Activated CD8-positive, alpha-beta memory T cell treated with anti-CD3 and anti-CD28 coated beads, Interleukin-2, amount 50 U/mL, for 1 hour (primary cell): ENCODE measurements around the gene OR52B2.
"Not testable (repeated sequence)": the region's sequence is repeated elsewhere in the genome, so short reads cannot be mapped to it uniquely, and the experiment has no call there.

Experiments
- DNase-seq: peaks from one replicate; pipeline ENCODE4 v3.0.0-alpha.2; 2020; ENCODE audit errors: extremely low read depth

The OR52B2 gene

DNA sequence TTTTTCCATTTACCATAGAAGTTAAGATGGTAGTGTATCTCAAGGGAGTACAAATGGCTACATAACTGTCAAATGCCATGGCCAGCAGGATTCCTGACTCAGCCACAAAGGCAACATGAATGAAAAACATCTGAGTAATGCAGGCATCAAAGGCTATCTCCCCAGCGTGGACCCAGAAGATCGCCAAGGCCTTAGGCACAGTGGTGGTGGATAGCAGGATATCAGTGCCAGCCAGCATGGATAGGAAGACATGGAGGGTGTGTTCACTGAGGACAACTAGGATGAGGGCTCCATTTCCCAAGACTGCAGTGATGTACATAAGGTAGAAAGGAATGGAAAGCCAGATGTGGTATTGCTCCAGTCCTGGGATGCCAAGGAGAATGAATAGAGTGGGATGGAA, 18.0 kb downstream of the OR52B2 start:
- no peak for DNase-seq

DNA sequence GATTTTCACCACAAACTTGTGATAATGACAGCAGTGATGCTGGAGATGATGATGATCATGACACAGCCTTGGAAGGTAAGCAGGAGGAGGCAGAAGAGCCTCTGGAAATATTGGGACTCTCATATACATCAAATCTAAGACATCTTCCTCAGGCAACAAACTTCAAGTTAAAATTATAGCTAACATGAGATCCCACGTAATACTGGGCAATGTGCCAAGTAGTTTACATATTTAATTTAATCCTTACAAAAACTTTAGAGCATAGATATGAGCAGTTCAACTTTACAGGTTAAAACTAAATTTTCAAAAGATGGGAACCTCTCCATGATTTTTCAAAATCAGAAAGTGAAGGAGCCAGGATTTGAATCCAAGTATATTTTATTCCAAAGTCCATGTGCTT, 19.0 kb downstream of the OR52B2 start:
- DNase-seq = no peak

DNA sequence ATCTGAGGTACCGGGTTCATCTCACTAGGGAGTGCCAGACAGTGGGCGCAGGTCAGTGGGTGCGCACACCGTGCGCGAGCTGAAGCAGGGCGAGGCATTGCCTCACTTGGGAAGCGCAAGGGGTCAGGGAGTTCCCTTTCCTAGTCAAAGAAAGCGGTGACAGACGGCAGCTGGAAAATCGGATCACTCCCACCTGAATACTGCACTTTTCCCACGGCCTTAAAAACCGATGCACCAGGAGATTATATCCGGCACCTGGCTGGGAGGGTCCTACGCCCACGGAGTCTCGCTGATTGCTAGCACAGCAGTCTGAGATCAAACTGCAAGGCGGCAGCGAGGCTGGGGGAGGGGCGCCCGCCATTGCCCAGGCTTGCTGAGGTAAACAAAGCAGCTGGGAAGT, 26.4 kb downstream of the OR52B2 start:
- DNase-seq = not testable (repeated sequence)

DNA sequence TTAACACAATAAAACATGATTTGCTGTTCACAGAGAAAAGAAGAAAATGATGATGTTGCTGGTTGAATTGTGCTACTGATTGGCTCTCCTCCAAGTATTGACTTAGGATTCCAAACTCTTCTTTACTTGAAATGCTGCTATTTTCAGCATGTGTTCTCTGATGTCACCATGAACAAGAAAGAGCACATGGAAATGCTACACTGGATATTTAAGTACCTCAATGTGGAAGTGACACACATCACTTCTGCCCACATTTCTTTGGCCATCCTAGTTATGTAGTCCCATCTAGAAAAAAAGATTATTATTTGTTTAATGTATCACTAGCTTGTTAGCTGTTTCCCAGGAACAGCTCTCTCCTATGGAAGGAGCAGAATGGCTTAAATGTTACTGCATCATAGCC, 27.2 kb downstream of the OR52B2 start:
- DNase-seq = no peak

DNA sequence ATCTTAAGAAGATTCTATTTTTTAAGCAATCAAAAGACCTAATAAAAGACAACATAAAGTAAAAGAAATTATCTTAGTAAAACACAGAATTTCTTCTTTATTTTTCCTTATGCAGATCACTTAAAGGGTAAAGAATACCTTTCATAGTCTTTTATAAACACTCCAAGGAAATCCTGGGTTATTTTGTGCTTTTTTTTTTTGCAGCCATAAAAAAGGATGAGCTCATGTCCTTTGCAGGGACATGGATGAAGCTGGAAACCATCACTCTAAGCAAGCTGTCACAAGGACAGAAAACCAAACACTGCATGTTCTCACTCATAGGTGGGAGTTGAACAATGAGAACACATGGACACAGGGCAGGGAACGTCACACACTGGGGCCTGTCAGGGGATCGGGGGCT, 34.2 kb downstream of the OR52B2 start:
- DNase-seq = not testable (repeated sequence)

DNA sequence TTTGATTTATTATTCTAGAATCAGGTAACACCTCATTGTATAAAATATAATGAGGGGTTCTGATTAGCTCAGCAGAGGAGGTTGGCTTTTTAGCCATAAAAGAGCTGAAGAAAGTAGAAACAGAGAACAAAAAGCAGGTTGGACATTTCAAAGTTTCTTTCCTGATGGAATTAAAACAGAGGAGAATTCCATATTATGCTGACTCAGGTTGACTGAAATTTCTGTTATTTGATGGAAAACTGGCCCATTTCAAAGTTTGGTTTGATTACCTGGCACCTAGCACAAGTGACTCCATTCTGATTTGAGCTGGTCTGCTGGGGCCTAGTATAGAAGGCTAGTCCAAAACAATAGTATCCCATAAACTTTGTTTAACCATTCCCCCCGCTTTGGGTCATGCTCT, 37.7 kb downstream of the OR52B2 start:
- no peak for DNase-seq

DNA sequence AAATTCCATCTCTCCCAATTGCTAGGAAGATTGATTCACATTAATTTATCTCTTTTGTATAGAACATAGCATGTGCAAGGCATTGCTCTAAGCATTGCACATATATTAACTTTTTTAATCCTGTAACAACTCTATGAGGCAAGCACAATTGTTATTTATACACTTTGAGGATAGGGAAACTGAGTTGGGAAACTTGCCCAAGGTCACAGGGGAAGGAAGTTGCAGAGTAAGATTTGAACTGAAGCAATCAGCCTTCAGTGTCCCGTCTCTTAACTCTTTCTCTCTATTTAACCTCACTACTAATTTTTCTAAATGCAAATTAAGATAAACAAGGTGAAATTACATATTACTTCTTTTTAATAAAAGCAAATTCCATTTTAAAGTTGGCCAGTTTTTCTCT, 40.5 kb downstream of the OR52B2 start:
- no peak for DNase-seq

DNA sequence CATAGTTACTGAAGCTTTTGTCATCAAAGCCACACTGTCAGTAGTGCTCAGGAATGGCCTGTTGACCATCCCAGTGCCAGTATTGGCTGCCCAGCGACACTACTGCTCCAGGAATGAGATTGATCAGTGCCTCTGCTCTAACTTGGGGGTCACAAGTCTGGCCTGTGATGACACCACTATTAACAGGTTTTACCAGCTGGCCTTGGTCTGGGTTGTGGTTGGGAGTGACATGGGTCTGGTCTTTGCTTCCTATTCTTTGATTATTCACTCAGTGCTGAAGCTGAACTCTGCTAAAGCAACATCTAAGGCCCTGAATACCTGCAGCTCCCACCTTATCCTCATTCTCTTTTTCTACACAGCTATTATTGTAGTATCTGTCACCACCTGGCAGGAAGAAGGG, 41.1 kb downstream of the OR52B2 start:
- DNase-seq = no peak

DNA sequence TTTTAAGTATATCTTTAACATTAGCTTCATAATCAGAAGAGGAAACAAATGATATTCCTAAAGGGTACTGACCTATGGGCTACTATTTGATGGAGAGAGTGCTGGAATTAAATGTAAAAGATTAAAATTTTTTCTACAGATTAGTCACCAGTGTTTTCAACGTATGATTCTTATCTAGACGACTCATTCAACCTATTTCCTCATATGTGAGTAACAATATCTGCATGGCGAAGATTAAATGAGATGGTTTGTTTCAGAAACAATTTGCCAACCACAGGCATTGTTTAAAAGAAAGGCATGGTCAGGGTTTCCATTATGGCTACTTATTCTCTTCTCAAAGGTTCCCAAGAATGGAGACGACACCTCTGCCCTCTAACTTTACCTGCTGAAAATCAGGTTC, 42.2 kb downstream of the OR52B2 start:
- DNase-seq = no peak

DNA sequence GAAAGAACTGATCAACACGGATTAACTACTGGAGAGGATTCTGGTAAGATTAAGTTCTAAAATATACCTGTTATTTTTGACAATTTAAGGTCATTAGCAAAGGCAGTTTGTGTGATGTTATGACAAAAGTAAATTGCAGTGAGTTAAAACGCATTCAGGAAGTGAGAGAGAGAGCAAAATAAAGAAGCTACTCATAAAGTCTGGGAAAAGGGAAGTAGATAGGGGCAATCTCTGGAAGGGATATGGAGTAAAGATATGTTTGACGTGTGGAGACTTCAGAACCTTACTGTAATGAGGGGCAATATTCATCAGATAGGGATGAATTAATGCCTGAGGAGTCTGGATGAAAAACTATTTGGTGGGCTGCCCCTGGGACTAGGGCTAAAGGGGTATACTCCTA, 45.9 kb downstream of the OR52B2 start:
- DNase-seq = no peak
